Measurements from ENCODE around the gene C16orf86.

C16orf86 gene

GRCh38 chr16:67665598-67665997 is 1.0 kb upstream of the C16orf86 start:
- no peaks in the 10 kb centered on the region for H3K36me3 ChIP-seq (ENCODE audit: control insufficient read depth in 1 of 2, insufficient read depth in 2 of 2, low read length in 2 of 2)
- H3K27me3 ChIP-seq (ENCODE audit: control insufficient read depth in 1 of 2, insufficient read depth in 2 of 2, low read length in 2 of 2): no peaks in the 10 kb centered on the region
- peak overlapping the region; percentile 74 to 82 for H3K4me3 ChIP-seq (ENCODE audit: low read depth in 1 of 2, low read length in 2 of 2)
- peaks cover 11 to 33% of the 10 kb centered on the region in 2 donors for H3K4me1 ChIP-seq (ENCODE audit: control insufficient read depth in 1 of 2, insufficient read depth in 2 of 2, low read length in 2 of 2)
- no peak overlapping the region for H3K27ac ChIP-seq (ENCODE audit: low read depth, low read length)
- no peak overlapping the region for H3K9ac ChIP-seq (ENCODE audit: low read depth in 1 of 2, low read length in 2 of 2)
- no peaks in the 10 kb centered on the region for H3K9me3 ChIP-seq (ENCODE audit: control insufficient read depth in 1 of 2, low read length in 2 of 2)

DNA sequence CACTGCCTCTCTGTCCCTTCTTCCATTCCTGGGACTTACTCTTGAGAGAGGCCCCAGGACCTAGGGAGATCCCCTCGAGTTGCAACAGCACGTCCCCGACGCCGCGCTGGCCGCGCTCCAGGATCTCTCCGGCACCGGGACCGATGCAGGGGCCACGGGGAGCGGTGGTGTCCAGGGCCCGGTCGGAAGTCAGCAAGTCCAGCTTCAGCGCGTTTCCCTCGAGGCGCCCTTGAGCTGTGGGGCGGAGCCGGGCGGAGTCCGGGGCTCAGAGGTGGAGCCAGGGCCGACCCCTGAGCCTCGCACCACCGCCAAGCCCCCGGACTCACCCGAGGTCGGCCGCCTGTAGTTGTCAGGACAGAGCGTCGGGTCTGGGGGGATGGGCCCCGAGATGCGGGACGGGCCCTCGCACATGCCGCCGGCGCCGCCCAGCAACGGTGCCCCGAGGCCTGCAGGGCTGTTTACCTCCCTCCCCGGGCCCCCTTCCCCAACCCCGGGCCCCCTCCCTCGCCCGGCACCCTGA is 522 bp upstream of the C16orf86 start:
- no peak overlapping the region for H3K27ac ChIP-seq (ENCODE audit: low read depth, low read length)
- no peaks in the 10 kb centered on the region for H3K27me3 ChIP-seq (ENCODE audit: control insufficient read depth in 1 of 2, insufficient read depth in 2 of 2, low read length in 2 of 2)
- H3K4me3 ChIP-seq (ENCODE audit: low read depth in 1 of 2, low read length in 2 of 2): peak overlapping the region; percentile 74 to 82
- H3K36me3 ChIP-seq (ENCODE audit: control insufficient read depth in 1 of 2, insufficient read depth in 2 of 2, low read length in 2 of 2): no peaks in the 10 kb centered on the region
- no peaks in the 10 kb centered on the region for H3K9me3 ChIP-seq (ENCODE audit: control insufficient read depth in 1 of 2, low read length in 2 of 2)
- H3K9ac ChIP-seq (ENCODE audit: low read depth in 1 of 2, low read length in 2 of 2): peak overlapping the region in 1 of 2 donors; percentile 64
- H3K4me1 ChIP-seq (ENCODE audit: control insufficient read depth in 1 of 2, insufficient read depth in 2 of 2, low read length in 2 of 2): peaks cover 11 to 31% of the 10 kb centered on the region in 2 donors

- no peaks in the 10 kb centered on the region for H3K9me3 ChIP-seq (ENCODE audit: control insufficient read depth in 1 of 2, low read length in 2 of 2)
- peaks cover 11 to 24% of the 10 kb centered on the region in 2 donors for H3K4me1 ChIP-seq (ENCODE audit: control insufficient read depth in 1 of 2, insufficient read depth in 2 of 2, low read length in 2 of 2)
- no peaks in the 10 kb centered on the region for H3K27me3 ChIP-seq (ENCODE audit: control insufficient read depth in 1 of 2, insufficient read depth in 2 of 2, low read length in 2 of 2)
- no peak overlapping the region for H3K27ac ChIP-seq (ENCODE audit: low read depth, low read length)
- peak overlapping the region; percentile 74 to 82 for H3K4me3 ChIP-seq (ENCODE audit: low read depth in 1 of 2, low read length in 2 of 2)
- no peaks in the 10 kb centered on the region for H3K36me3 ChIP-seq (ENCODE audit: control insufficient read depth in 1 of 2, insufficient read depth in 2 of 2, low read length in 2 of 2)
- no peak overlapping the region for H3K9ac ChIP-seq (ENCODE audit: low read depth in 1 of 2, low read length in 2 of 2)
Observed at GRCh38 chr16:67667453-67667816, 821 bp downstream of the C16orf86 start.

- no peak overlapping the region for H3K27ac ChIP-seq (ENCODE audit: low read depth, low read length)
- no peaks in the 10 kb centered on the region for H3K9me3 ChIP-seq (ENCODE audit: control insufficient read depth in 1 of 2, low read length in 2 of 2)
- peak overlapping the region; percentile 74 to 82 for H3K4me3 ChIP-seq (ENCODE audit: low read depth in 1 of 2, low read length in 2 of 2)
- H3K27me3 ChIP-seq (ENCODE audit: control insufficient read depth in 1 of 2, insufficient read depth in 2 of 2, low read length in 2 of 2): no peaks in the 10 kb centered on the region
- peaks cover 12 to 26% of the 10 kb centered on the region in 2 donors for H3K4me1 ChIP-seq (ENCODE audit: control insufficient read depth in 1 of 2, insufficient read depth in 2 of 2, low read length in 2 of 2)
- H3K9ac ChIP-seq (ENCODE audit: low read depth in 1 of 2, low read length in 2 of 2): no peak overlapping the region
- no peaks in the 10 kb centered on the region for H3K36me3 ChIP-seq (ENCODE audit: control insufficient read depth in 1 of 2, insufficient read depth in 2 of 2, low read length in 2 of 2)
Observed at GRCh38 chr16:67667817-67668494, 1.3 kb downstream of the C16orf86 start.

GRCh38 chr16:67668495-67669157 is 2.0 kb downstream of the C16orf86 start:
- Histone ChIP-seq H3K4me3 (ENCODE audit: low read depth in 1 of 2, low read length in 2 of 2) (no peak overlapping the region), H3K27ac (ENCODE audit: low read depth, low read length) (no peak overlapping the region), H3K4me1 (ENCODE audit: control insufficient read depth in 1 of 2, insufficient read depth in 2 of 2, low read length in 2 of 2) (peaks cover 19 to 32% of the 10 kb centered on the region in 2 donors), H3K9me3 (ENCODE audit: control insufficient read depth in 1 of 2, low read length in 2 of 2) (no peaks in the 10 kb centered on the region), H3K27me3 (ENCODE audit: control insufficient read depth in 1 of 2, insufficient read depth in 2 of 2, low read length in 2 of 2) (no peaks in the 10 kb centered on the region), H3K9ac (ENCODE audit: low read depth in 1 of 2, low read length in 2 of 2) (no peak overlapping the region), H3K36me3 (ENCODE audit: control insufficient read depth in 1 of 2, insufficient read depth in 2 of 2, low read length in 2 of 2) (no peaks in the 10 kb centered on the region)

DNA sequence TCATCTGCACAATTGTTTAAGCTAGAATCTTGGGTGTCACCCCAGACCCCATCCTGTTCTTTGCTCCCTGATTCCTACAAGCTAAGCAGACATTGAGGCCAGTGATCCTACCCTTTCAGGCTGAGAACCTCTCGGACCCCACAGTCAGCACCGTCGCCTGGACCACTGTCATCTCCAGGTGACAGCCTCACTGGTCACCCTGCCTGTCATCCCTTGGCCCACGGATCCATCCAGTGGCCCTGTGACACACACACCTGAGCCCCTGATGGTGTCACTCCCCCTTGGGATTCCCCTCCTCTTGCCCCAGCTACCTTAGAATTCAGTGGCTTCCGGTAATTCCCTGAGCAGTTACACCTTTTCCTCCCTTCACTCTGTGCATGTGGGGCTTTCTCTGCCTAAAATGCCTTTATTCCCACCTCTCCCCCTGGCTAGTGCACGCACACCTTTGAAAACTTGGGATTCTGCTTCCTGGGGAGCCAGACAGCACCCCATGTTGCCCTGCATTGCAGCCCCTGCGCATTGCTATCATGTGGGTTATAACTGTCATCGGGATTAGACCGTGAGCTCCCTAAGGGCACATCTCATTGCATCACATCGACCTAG is 3.0 kb downstream of the C16orf86 start:
- Histone ChIP-seq H3K4me3 (ENCODE audit: low read depth in 1 of 2, low read length in 2 of 2) (no peak overlapping the region), H3K9me3 (ENCODE audit: control insufficient read depth in 1 of 2, low read length in 2 of 2) (no peaks in the 10 kb centered on the region), H3K27me3 (ENCODE audit: control insufficient read depth in 1 of 2, insufficient read depth in 2 of 2, low read length in 2 of 2) (no peaks in the 10 kb centered on the region), H3K36me3 (ENCODE audit: control insufficient read depth in 1 of 2, insufficient read depth in 2 of 2, low read length in 2 of 2) (no peaks in the 10 kb centered on the region), H3K4me1 (ENCODE audit: control insufficient read depth in 1 of 2, insufficient read depth in 2 of 2, low read length in 2 of 2) (peaks cover 27 to 36% of the 10 kb centered on the region in 2 donors), H3K9ac (ENCODE audit: low read depth in 1 of 2, low read length in 2 of 2) (no peak overlapping the region), H3K27ac (ENCODE audit: low read depth, low read length) (no peak overlapping the region)

DNA sequence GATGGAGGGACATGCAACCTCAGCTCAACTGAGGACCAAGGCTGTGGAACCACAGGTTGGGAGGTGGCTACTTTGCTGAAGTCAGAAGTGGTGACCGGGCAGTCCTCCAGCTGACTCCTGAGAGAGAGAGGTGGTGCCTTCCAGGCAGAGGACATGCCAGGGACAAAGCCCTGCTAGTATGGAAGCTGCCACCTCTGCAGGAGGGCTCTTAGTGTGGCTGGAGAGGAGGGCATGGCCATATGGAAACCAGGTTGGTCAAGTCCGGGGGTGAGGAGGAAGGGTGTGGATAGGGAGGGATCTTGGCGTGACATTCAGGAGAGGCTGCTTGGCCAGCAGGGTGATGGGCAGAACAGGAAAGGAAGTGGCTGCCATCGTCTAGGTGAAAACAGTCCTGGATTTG is 5.7 kb downstream of the C16orf86 start:
- Histone ChIP-seq H3K36me3 (ENCODE audit: control insufficient read depth in 1 of 2, insufficient read depth in 2 of 2, low read length in 2 of 2) (peaks cover 0 to 8% of the 10 kb centered on the region in 2 donors), H3K9me3 (ENCODE audit: control insufficient read depth in 1 of 2, low read length in 2 of 2) (no peaks in the 10 kb centered on the region), H3K27ac (ENCODE audit: low read depth, low read length) (no peak overlapping the region), H3K4me1 (ENCODE audit: control insufficient read depth in 1 of 2, insufficient read depth in 2 of 2, low read length in 2 of 2) (peaks cover 25 to 28% of the 10 kb centered on the region in 2 donors), H3K4me3 (ENCODE audit: low read depth in 1 of 2, low read length in 2 of 2) (no peak overlapping the region), H3K27me3 (ENCODE audit: control insufficient read depth in 1 of 2, insufficient read depth in 2 of 2, low read length in 2 of 2) (no peaks in the 10 kb centered on the region), H3K9ac (ENCODE audit: low read depth in 1 of 2, low read length in 2 of 2) (no peak overlapping the region)

DNA sequence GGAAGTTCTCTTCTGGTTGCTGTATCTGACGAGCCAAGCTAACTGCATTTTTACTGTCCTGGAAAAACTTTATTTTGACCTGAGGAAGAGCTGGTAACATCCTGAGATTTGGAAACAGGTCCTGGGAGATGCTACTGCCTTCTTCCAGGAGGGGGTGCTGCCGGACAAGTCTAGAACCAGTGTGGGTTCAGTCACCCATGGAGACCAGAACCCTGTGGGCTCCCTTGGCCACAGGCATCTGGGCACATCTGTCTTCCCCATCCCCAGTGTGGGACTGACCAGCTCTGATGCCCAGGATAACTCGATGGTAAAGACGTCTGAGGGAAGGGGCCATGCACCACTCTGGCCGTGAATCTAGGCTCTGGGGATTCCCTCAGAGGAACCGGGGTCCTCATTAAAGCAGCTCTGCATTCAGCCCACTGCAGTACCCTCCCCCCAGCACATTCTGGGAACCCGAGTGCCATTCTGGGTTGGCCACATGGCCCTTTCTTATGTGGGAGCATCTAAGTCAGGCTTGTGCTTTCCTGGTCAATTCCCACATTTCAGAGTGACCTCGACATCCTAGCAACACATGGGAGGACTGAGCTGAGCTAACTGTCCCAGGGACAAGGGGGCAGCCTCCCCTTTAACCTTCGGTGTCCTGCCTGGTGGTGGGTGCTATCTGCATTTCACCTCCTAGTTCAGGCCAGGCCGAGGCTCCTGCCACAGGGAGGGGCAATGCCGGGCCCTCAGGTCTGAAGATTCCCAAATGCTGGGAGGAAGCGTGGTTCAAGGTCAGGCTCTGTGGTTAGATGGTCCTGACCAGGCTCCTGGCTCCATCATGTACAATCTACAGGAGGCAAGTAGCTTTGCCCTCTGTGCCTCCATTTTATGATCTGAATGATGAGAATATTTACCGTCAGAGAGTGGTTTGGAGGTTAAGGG is 6.4 kb downstream of the C16orf86 start:
- Histone ChIP-seq H3K4me1 (ENCODE audit: control insufficient read depth in 1 of 2, insufficient read depth in 2 of 2, low read length in 2 of 2) (peaks cover 21 to 22% of the 10 kb centered on the region in 2 donors), H3K36me3 (ENCODE audit: control insufficient read depth in 1 of 2, insufficient read depth in 2 of 2, low read length in 2 of 2) (peaks cover 0 to 8% of the 10 kb centered on the region in 2 donors), H3K27ac (ENCODE audit: low read depth, low read length) (peak overlapping the region; percentile 68), H3K9me3 (ENCODE audit: control insufficient read depth in 1 of 2, low read length in 2 of 2) (no peaks in the 10 kb centered on the region), H3K9ac (ENCODE audit: low read depth in 1 of 2, low read length in 2 of 2) (peak overlapping the region; percentile 3 to 31), H3K4me3 (ENCODE audit: low read depth in 1 of 2, low read length in 2 of 2) (no peak overlapping the region), H3K27me3 (ENCODE audit: control insufficient read depth in 1 of 2, insufficient read depth in 2 of 2, low read length in 2 of 2) (no peaks in the 10 kb centered on the region)

DNA sequence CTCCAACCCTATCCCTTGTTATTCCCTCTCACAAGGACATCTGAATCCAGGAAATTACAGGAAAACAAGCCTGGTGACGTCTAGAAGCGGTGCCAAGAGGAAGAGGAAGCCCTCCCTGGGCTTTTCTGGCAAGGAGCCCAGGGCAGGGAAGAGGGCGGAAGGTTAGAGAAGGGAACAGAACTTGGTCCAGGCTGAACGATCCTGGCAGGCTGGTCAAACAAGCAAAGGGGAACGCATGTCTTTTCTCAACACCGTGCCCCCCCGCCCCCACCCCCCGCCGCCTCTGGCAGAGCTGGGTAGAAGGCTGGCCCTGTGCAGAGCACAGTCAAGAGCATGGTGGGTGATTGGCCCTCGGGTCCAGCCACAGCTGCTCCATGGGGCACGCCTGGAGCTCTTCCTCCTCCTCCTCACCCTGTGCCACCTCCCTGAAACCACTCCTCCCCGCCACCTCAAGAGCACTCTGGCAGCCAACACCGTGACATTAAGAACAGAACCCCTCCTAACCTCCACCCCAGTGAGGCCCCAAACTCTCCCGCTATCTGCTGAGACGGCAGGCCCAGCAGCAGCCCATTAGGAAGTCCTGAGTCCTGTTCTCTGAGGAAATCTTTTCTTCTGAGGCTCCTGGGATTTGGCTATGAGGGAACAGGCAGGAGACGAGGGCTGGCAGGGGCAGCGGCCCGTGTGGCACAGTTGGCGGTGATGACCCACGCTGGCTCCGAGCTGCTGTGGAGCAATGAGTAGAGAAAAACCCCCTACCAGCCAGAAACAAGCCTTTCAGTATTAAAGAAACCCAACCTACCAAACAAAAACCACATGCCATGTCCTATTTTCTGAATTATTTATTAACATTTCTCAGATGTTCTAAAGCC is 7.3 kb downstream of the C16orf86 start:
- no peak overlapping the region for H3K4me3 ChIP-seq (ENCODE audit: low read depth in 1 of 2, low read length in 2 of 2)
- H3K36me3 ChIP-seq (ENCODE audit: control insufficient read depth in 1 of 2, insufficient read depth in 2 of 2, low read length in 2 of 2): peaks cover 0 to 8% of the 10 kb centered on the region in 2 donors
- peak overlapping the region in 1 of 2 donors; percentile 31 for H3K9ac ChIP-seq (ENCODE audit: low read depth in 1 of 2, low read length in 2 of 2)
- H3K27me3 ChIP-seq (ENCODE audit: control insufficient read depth in 1 of 2, insufficient read depth in 2 of 2, low read length in 2 of 2): no peaks in the 10 kb centered on the region
- peaks cover 18 to 21% of the 10 kb centered on the region in 2 donors for H3K4me1 ChIP-seq (ENCODE audit: control insufficient read depth in 1 of 2, insufficient read depth in 2 of 2, low read length in 2 of 2)
- H3K27ac ChIP-seq (ENCODE audit: low read depth, low read length): peak overlapping the region; percentile 24
- no peaks in the 10 kb centered on the region for H3K9me3 ChIP-seq (ENCODE audit: control insufficient read depth in 1 of 2, low read length in 2 of 2)

All from duodenal mucosa (tissue), 2 donors.